Thyroid gland (tissue), 4 donors: Measurements from ENCODE around the gene C21orf58.

ENCODE experiments used
- CTCF ChIP-seq, 6 experiments: fragments of 200-600 bp in 3 of 6; fragments of 450-650 bp in 3 of 6; sonication (generic) in 3 of 6; IDR thresholded peaks; one replicate each; pipeline ENCODE4 v1.5.1; 2016 to 2019; ENCODE audit warnings: antibody characterized with exemption in 6 of 6, mild to moderate bottlenecking in 2 of 6, inconsistent platforms in 1 of 6, moderate library complexity in 1 of 6
- POLR2A ChIP-seq, 2 donors: fragments of 450-650 bp; IDR thresholded peaks; one replicate each; pipeline ENCODE4 v1.6.1; 2017; ENCODE audit warnings: antibody characterized with exemption in 2 of 2, mild to moderate bottlenecking in 2 of 2, moderate library complexity in 1 of 2

- TF ChIP-seq CTCF (IDR thresholded peaks at IDR 0.05) (no peak), POLR2A (IDR thresholded peaks at IDR 0.05) (no peak)
These were observed 25.6 kb upstream of the C21orf58 start for GRCh38 chr21:46349134-46349760.
